Fibroblast of lung (primary cell): ENCODE results near the gene COG8. TPM values are rescaled to one million over a fixed set of nuclear protein-coding genes. Genes with fewer than 3 reads are reported as not detected.
"Not testable (repeated sequence)": the region's sequence is repeated elsewhere in the genome, so short reads cannot be mapped to it uniquely, and the experiment has no call there.

Experiments
- DNase-seq, 2 donors: peaks; one replicate each; pipeline versions ENCODE4 v3.0.0 to v3.0.0-alpha.2; 2010; ENCODE audit warnings: low read depth in 2 of 2
- H2AFZ ChIP-seq: 2 replicates; pipeline ENCODE4 v1.5.1; 2012; ENCODE audit warnings: low read length, control low read depth, inconsistent platforms
- H3K27ac ChIP-seq: 2 replicates; pipeline ENCODE4 v1.5.1; 2011; ENCODE audit warnings: low read length, control low read depth; ENCODE audit not compliant: insufficient read depth
- H3K27me3 ChIP-seq: 2 replicates; pipeline ENCODE4 v1.5.1; 2011; ENCODE audit warnings: mild to moderate bottlenecking, low read length; ENCODE audit not compliant: control insufficient read depth, insufficient read depth
- H3K36me3 ChIP-seq: 2 replicates; pipeline ENCODE4 v1.5.1; 2011; ENCODE audit warnings: low read length; ENCODE audit not compliant: control insufficient read depth, insufficient read depth
- H3K4me1 ChIP-seq: 2 replicates; pipeline ENCODE4 v1.5.1; 2011; ENCODE audit warnings: low read length; ENCODE audit not compliant: control insufficient read depth, insufficient read depth; ENCODE audit errors: extremely low read depth
- H3K4me2 ChIP-seq: 2 replicates; pipeline ENCODE4 v1.5.1; 2011; ENCODE audit warnings: low read length, control low read depth; ENCODE audit not compliant: insufficient read depth; ENCODE audit errors: extremely low read depth
- H3K4me3 ChIP-seq, 4 experiments: fragments of 200-600 bp in 1 of 4; sonication (generic) in 1 of 4; replicated peaks in 1 of 4; 2 replicates each; pipeline ENCODE4 v1.5.1; 2011 to 2016; ENCODE audit warnings: low read length in 4 of 4, low read depth in 3 of 4, mild to moderate bottlenecking in 3 of 4, control low read depth in 2 of 4, inconsistent platforms in 1 of 4, mixed read lengths in 1 of 4; ENCODE audit not compliant: insufficient read depth in 1 of 4; ENCODE audit errors: control extremely low read depth in 1 of 4
- H3K79me2 ChIP-seq: 2 replicates; pipeline ENCODE4 v1.5.1; 2012; ENCODE audit warnings: mild to moderate bottlenecking, low read length, inconsistent platforms; ENCODE audit not compliant: control insufficient read depth, insufficient read depth
- H3K9ac ChIP-seq: 2 replicates; pipeline ENCODE4 v1.5.1; 2011; ENCODE audit warnings: mild to moderate bottlenecking, low read length, control low read depth; ENCODE audit not compliant: insufficient read depth
- H3K9me3 ChIP-seq: 2 replicates; pipeline ENCODE4 v1.5.1; 2012; ENCODE audit warnings: low read depth, low read length; ENCODE audit not compliant: control insufficient read depth, insufficient read depth
- H4K20me1 ChIP-seq: 2 replicates; pipeline ENCODE4 v1.5.1; 2011; ENCODE audit warnings: low read length; ENCODE audit not compliant: control insufficient read depth, insufficient read depth; ENCODE audit errors: extremely low read depth
- EZH2 ChIP-seq: IDR thresholded peaks from 2 replicates; pipeline ENCODE4 v1.5.1; 2012; ENCODE audit warnings: low read length, control low read depth, mild to moderate bottlenecking; ENCODE audit errors: missing control alignments
- polyA plus RNA-seq, 2 donors: library from polyadenylated mRNA; depleted of rRNA in 1 of 2; stranded (reverse) in 1 of 2; unstranded in 1 of 2; fragments of >200 nt; gene quantifications; 2 replicates each; pipeline ENCODE4 v1.2.1, GENCODE V29; 2011 to 2012; ENCODE audit warnings: missing spikeins in 1 of 2
- total RNA-seq: library from RNA; depleted of rRNA; stranded (reverse); fragments of >200 nt; gene quantifications from 2 replicates; pipeline ENCODE4 v1.2.1, GENCODE V29; 2014
- TF ChIP-seq, protein P1 (sequence below), 2 donors: IDR thresholded peaks in 1 of 2; conservative IDR thresholded peaks in 1 of 2; 1 replicate in 1 of 2; 2 replicates in 1 of 2; pipeline ENCODE4 v1.5.1; 2011 to 2012; ENCODE audit warnings: low read length in 2 of 2, control low read depth in 1 of 2, inconsistent platforms in 1 of 2, low read depth in 1 of 2, mild to moderate bottlenecking in 1 of 2

Gene COG8
- total and polyA plus RNA-seq, 2 donors (not counting 1 experiment from before 2014, with no cell fraction given) = 20.0 to 29.2 TPM

DNA sequence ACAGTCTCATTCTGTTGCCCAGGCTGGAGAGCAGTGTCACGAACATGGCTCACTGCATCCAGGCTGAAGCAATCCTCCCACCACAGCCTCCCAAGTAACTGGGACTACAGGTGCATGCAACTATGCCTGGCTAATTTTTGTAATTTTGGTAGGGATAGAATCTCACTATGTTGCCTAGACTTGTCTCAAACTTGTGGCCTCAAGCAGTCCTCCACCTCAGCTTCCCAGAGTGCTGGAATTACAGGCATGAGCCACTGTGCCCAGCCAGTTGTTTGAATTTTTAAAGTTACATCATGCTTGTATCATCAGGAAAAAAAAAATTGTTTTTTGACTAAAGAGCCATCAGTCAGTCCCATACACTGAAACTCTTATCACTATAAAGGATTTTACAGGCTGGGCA is 45.3 kb downstream of the COG8 start:
- no peak for DNase-seq
- no peak overlapping the region for H3K4me2 ChIP-seq
- TF ChIP-seq EZH2 = no peak
- TF ChIP-seq, protein P1, sequence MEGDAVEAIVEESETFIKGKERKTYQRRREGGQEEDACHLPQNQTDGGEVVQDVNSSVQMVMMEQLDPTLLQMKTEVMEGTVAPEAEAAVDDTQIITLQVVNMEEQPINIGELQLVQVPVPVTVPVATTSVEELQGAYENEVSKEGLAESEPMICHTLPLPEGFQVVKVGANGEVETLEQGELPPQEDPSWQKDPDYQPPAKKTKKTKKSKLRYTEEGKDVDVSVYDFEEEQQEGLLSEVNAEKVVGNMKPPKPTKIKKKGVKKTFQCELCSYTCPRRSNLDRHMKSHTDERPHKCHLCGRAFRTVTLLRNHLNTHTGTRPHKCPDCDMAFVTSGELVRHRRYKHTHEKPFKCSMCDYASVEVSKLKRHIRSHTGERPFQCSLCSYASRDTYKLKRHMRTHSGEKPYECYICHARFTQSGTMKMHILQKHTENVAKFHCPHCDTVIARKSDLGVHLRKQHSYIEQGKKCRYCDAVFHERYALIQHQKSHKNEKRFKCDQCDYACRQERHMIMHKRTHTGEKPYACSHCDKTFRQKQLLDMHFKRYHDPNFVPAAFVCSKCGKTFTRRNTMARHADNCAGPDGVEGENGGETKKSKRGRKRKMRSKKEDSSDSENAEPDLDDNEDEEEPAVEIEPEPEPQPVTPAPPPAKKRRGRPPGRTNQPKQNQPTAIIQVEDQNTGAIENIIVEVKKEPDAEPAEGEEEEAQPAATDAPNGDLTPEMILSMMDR (conservative IDR thresholded peaks at IDR 0.05 in 1 of 2, IDR thresholded peaks at IDR 0.05 in 1 of 2; ENCODE audit: low read depth in 1 of 2, low read length in 2 of 2) = no peak
- H3K27ac ChIP-seq = no peak overlapping the region
- no peak overlapping the region for H3K9ac ChIP-seq
- no peaks in the 10 kb centered on the region for H3K9me3 ChIP-seq
- H3K4me1 ChIP-seq = no peaks in the 10 kb centered on the region
- H3K27me3 ChIP-seq = no peaks in the 10 kb centered on the region
- H4K20me1 ChIP-seq = no peaks in the 10 kb centered on the region
- no peak overlapping the region for H3K4me3 ChIP-seq
- H2AFZ ChIP-seq = no peak overlapping the region
- H3K36me3 ChIP-seq = no peaks in the 10 kb centered on the region
- no peaks in the 10 kb centered on the region for H3K79me2 ChIP-seq

DNA sequence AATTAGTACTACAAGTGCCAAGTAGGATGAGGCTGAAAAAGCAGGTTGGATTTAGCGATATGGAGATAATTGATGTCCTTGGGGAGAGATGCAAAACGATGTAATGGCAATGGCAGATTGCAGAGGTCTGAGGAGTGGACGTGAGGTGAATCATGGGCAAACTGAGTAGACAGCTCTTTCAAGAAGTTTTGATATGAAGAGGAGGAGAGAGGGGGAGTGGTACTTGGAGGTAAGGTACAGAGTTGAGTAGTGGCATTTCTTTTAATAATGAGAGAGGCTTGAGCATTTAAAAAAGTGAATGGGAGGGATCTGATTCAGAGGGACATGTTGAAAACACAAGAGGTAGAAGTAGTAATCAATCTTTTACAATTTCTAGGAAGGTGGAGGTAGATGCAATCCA is 46.0 kb downstream of the COG8 start:
- no peak overlapping the region for H3K9ac ChIP-seq
- H2AFZ ChIP-seq = no peak overlapping the region
- H3K27ac ChIP-seq = no peak overlapping the region
- no peaks in the 10 kb centered on the region for H3K79me2 ChIP-seq
- no peak overlapping the region for H3K4me3 ChIP-seq
- no peaks in the 10 kb centered on the region for H3K4me1 ChIP-seq
- TF ChIP-seq, protein P1 (conservative IDR thresholded peaks at IDR 0.05 in 1 of 2, IDR thresholded peaks at IDR 0.05 in 1 of 2; ENCODE audit: low read depth in 1 of 2, low read length in 2 of 2) = no peak
- no peak for TF ChIP-seq EZH2
- H3K27me3 ChIP-seq = no peaks in the 10 kb centered on the region
- peaks cover 1% of the 10 kb centered on the region for H3K36me3 ChIP-seq
- no peaks in the 10 kb centered on the region for H3K9me3 ChIP-seq
- H4K20me1 ChIP-seq = no peaks in the 10 kb centered on the region
- no peak overlapping the region for H3K4me2 ChIP-seq
- no peak for DNase-seq

DNA sequence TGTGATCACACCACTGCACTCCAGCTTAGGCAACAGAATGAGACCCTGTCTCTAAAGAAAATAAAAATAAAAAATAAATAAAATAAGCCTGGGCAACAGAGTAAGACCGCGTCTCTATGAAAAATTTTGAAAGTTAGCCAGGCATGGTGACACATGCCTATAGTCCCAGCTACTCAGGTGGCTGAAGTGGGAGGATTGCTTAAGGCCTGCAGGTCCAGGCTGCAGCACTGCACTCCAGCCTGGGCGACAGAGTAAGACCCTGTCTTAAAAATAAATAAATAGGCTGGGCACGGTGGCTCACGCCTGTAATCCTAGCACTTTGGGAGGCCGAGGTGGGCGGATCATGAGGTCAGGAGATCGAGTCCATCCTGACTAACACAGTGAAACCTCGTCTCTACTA is 47.7 kb downstream of the COG8 start:
- not testable (repeated sequence) for DNase-seq, H3K36me3 ChIP-seq, H3K27ac ChIP-seq, H3K79me2 ChIP-seq, H3K9me3 ChIP-seq, H2AFZ ChIP-seq, H3K9ac ChIP-seq, H3K4me2 ChIP-seq, H4K20me1 ChIP-seq, H3K4me3 ChIP-seq, H3K4me1 ChIP-seq, H3K27me3 ChIP-seq
